ENCODE results near the gene SLC39A10. TPM values are rescaled to one million over a fixed set of nuclear protein-coding genes. Genes with fewer than 3 reads are reported as not detected.
"Not testable (repeated sequence)": the region's sequence is repeated elsewhere in the genome, so short reads cannot be mapped to it uniquely, and the experiment has no call there.

Gene SLC39A10
- total and polyA plus RNA-seq, 5 donors, result 4.3 to 17.9 (median 13.8) TPM

- H3K27me3 ChIP-seq (ENCODE audit: control insufficient read depth, insufficient read depth), result no peaks in the 10 kb centered on the region
- intact Hi-C loops (cut with DNase I), result no loop called here
- ATAC-seq (no peak), DNase-seq (no peak)
- H3K4me1 ChIP-seq (ENCODE audit: control insufficient read depth, insufficient read depth, low read length), result no peaks in the 10 kb centered on the region
- 56% methylated on average over 9 of the region's 9 CpGs for WGBS
- H3K9me3 ChIP-seq (ENCODE audit: control insufficient read depth, low read length), result no peaks in the 10 kb centered on the region
- no peak overlapping the region for H3K4me3 ChIP-seq (ENCODE audit: low read length)
- no peak overlapping the region for H3K27ac ChIP-seq (ENCODE audit: low read length)
Measured at GRCh38 chr2:195646424-195646823, 10.6 kb upstream of the SLC39A10 start.

GRCh38 chr2:195647302-195647701 is 9.7 kb upstream of the SLC39A10 start:
- Histone ChIP-seq H3K4me1 (ENCODE audit: control insufficient read depth, insufficient read depth, low read length) (no peaks in the 10 kb centered on the region), H3K9me3 (ENCODE audit: control insufficient read depth, low read length) (no peaks in the 10 kb centered on the region), H3K27ac (ENCODE audit: low read length) (no peak overlapping the region), H3K27me3 (ENCODE audit: control insufficient read depth, insufficient read depth) (no peaks in the 10 kb centered on the region), H3K4me3 (ENCODE audit: low read length) (no peak overlapping the region)
- DNase-seq, result no peak
- intact Hi-C loops (cut with DNase I), result no loop called here
- no peak for ATAC-seq
- 88% methylated on average over 3 of the region's 3 CpGs for WGBS

- intact Hi-C loops (cut with DNase I); ATAC-seq; H3K4me3 ChIP-seq (ENCODE audit: low read length); H3K27me3 ChIP-seq (ENCODE audit: control insufficient read depth, insufficient read depth); DNase-seq; H3K9me3 ChIP-seq (ENCODE audit: control insufficient read depth, low read length); H3K4me1 ChIP-seq (ENCODE audit: control insufficient read depth, insufficient read depth, low read length); H3K27ac ChIP-seq (ENCODE audit: low read length): not testable (repeated sequence)
- 93% methylated on average over 2 of the region's 2 CpGs for WGBS
Measured at GRCh38 chr2:195648370-195648769, 8.7 kb upstream of the SLC39A10 start.

- 81% methylated on average over 5 of the region's 5 CpGs for WGBS
- Histone ChIP-seq H3K9me3 (ENCODE audit: control insufficient read depth, low read length) (no peaks in the 10 kb centered on the region), H3K27me3 (ENCODE audit: control insufficient read depth, insufficient read depth) (no peaks in the 10 kb centered on the region), H3K27ac (ENCODE audit: low read length) (no peak overlapping the region), H3K4me1 (ENCODE audit: control insufficient read depth, insufficient read depth, low read length) (no peaks in the 10 kb centered on the region), H3K4me3 (ENCODE audit: low read length) (no peak overlapping the region)
- DNase-seq (no peak), ATAC-seq (no peak)
- intact Hi-C loops (cut with DNase I), result no loop called here
Measured at GRCh38 chr2:195648787-195649186, 8.2 kb upstream of the SLC39A10 start.

- WGBS, result 76% methylated on average over 6 of the region's 6 CpGs
- H3K4me3 ChIP-seq (ENCODE audit: low read length), result no peak overlapping the region
- ATAC-seq (no peak), DNase-seq (no peak)
- H3K27me3 ChIP-seq (ENCODE audit: control insufficient read depth, insufficient read depth), result no peaks in the 10 kb centered on the region
- no peaks in the 10 kb centered on the region for H3K9me3 ChIP-seq (ENCODE audit: control insufficient read depth, low read length)
- no peak overlapping the region for H3K27ac ChIP-seq (ENCODE audit: low read length)
- H3K4me1 ChIP-seq (ENCODE audit: control insufficient read depth, insufficient read depth, low read length), result no peaks in the 10 kb centered on the region
- intact Hi-C loops (cut with DNase I), result loop anchor here in 2 of 4 donors (10.0 kb wide), 2 partner anchors 65 to 75 kb away; no protein-coding TSS in a partner anchor
Measured at GRCh38 chr2:195649629-195650190, 7.3 kb upstream of the SLC39A10 start.

- Histone ChIP-seq H3K4me1 (ENCODE audit: control insufficient read depth, insufficient read depth, low read length) (no peaks in the 10 kb centered on the region), H3K27ac (ENCODE audit: low read length) (no peak overlapping the region), H3K27me3 (ENCODE audit: control insufficient read depth, insufficient read depth) (no peaks in the 10 kb centered on the region), H3K4me3 (ENCODE audit: low read length) (no peak overlapping the region), H3K9me3 (ENCODE audit: control insufficient read depth, low read length) (no peaks in the 10 kb centered on the region)
- no peak for DNase-seq
- intact Hi-C loops (cut with DNase I), result loop anchor here in 2 of 4 donors (10.0 kb wide), 2 partner anchors 66 to 76 kb away; no protein-coding TSS in a partner anchor
- 76% methylated on average over 4 of the region's 4 CpGs for WGBS
- no peak for ATAC-seq
Measured at GRCh38 chr2:195651046-195651445, 6.0 kb upstream of the SLC39A10 start.

- no peak overlapping the region for H3K27ac ChIP-seq (ENCODE audit: low read length)
- no peaks in the 10 kb centered on the region for H3K9me3 ChIP-seq (ENCODE audit: control insufficient read depth, low read length)
- intact Hi-C loops (cut with DNase I), result loop anchor here in 2 of 4 donors (10.0 kb wide), 2 partner anchors 68 to 78 kb away; no protein-coding TSS in a partner anchor
- no peaks in the 10 kb centered on the region for H3K4me1 ChIP-seq (ENCODE audit: control insufficient read depth, insufficient read depth, low read length)
- H3K27me3 ChIP-seq (ENCODE audit: control insufficient read depth, insufficient read depth), result no peaks in the 10 kb centered on the region
- DNase-seq (no peak), ATAC-seq (no peak)
- no peak overlapping the region for H3K4me3 ChIP-seq (ENCODE audit: low read length)
Measured at GRCh38 chr2:195652911-195653310, 4.1 kb upstream of the SLC39A10 start.

- DNase-seq, result no peak
- WGBS, result 32% methylated on average over 19 of the region's 19 CpGs
- no peaks in the 10 kb centered on the region for H3K4me1 ChIP-seq (ENCODE audit: control insufficient read depth, insufficient read depth, low read length)
- H3K4me3 ChIP-seq (ENCODE audit: low read length), result peak overlapping the region; percentile 40
- intact Hi-C loops (cut with DNase I), result loop anchor here in 3 of 4 donors (5.0 to 10.0 kb wide), 3 partner anchors 72 to 82 kb away; no protein-coding TSS in a partner anchor
- H3K9me3 ChIP-seq (ENCODE audit: control insufficient read depth, low read length), result no peaks in the 10 kb centered on the region
- H3K27me3 ChIP-seq (ENCODE audit: control insufficient read depth, insufficient read depth), result no peaks in the 10 kb centered on the region
- H3K27ac ChIP-seq (ENCODE audit: low read length), result peak overlapping the region; percentile 71
- no peak for ATAC-seq
Measured at GRCh38 chr2:195656161-195656858, 716 bp upstream of the SLC39A10 start.

GRCh38 chr2:195657634-195658540 is 861 bp downstream of the SLC39A10 start:
- Histone ChIP-seq H3K27me3 (ENCODE audit: control insufficient read depth, insufficient read depth) (no peaks in the 10 kb centered on the region), H3K4me1 (ENCODE audit: control insufficient read depth, insufficient read depth, low read length) (no peaks in the 10 kb centered on the region), H3K9me3 (ENCODE audit: control insufficient read depth, low read length) (no peaks in the 10 kb centered on the region), H3K27ac (ENCODE audit: low read length) (peak overlapping the region; percentile 86), H3K4me3 (ENCODE audit: low read length) (peak overlapping the region; percentile 92)
- intact Hi-C loops (cut with DNase I), result loop anchor here in 3 of 4 donors (5.0 to 10.0 kb wide), 3 partner anchors 73 to 83 kb away; no protein-coding TSS in a partner anchor
- under 1% methylated on average over 66 of the region's 66 CpGs for WGBS
- DNase-seq (peak; percentile 51 to 85 (median 82)), ATAC-seq (peak; percentile 34)

GRCh38 chr2:195658541-195658890 is 1.5 kb downstream of the SLC39A10 start:
- H3K27ac ChIP-seq (ENCODE audit: low read length), result no peak overlapping the region
- DNase-seq (no peak), ATAC-seq (no peak)
- H3K27me3 ChIP-seq (ENCODE audit: control insufficient read depth, insufficient read depth), result no peaks in the 10 kb centered on the region
- H3K9me3 ChIP-seq (ENCODE audit: control insufficient read depth, low read length), result no peaks in the 10 kb centered on the region
- WGBS, result 0% methylated on average over 1 of the region's 1 CpG
- H3K4me1 ChIP-seq (ENCODE audit: control insufficient read depth, insufficient read depth, low read length), result no peaks in the 10 kb centered on the region
- intact Hi-C loops (cut with DNase I), result loop anchor here in 3 of 4 donors (5.0 to 10.0 kb wide), 3 partner anchors 74 to 84 kb away; no protein-coding TSS in a partner anchor
- peak overlapping the region; percentile 92 for H3K4me3 ChIP-seq (ENCODE audit: low read length)
